Transverse colon (tissue), 4 donors: Measurements from ENCODE around the gene EGLN1.

Experiments used
- CTCF ChIP-seq, 5 experiments: fragments of 200-600 bp in 3 of 5; fragments of 450-650 bp in 2 of 5; sonication (generic) in 3 of 5; IDR thresholded peaks; 1 replicate in 2 of 5; 2 replicates in 3 of 5; pipeline ENCODE4 v1.5.1; 2016 to 2017; ENCODE audit warnings: antibody characterized with exemption in 5 of 5, inconsistent platforms in 3 of 5, mild to moderate bottlenecking in 2 of 5, moderate library complexity in 1 of 5
- POLR2AphosphoS5 ChIP-seq, 3 donors: sonication (generic); formaldehyde crosslinking; IDR thresholded peaks; one replicate each; pipeline ENCODE4 v1.6.1; 2016; ENCODE audit warnings: antibody characterized with exemption in 3 of 3

- no peak for TF ChIP-seq CTCF (IDR thresholded peaks at IDR 0.05)
- TF ChIP-seq POLR2AphosphoS5 (IDR thresholded peaks at IDR 0.05), result no peak
Measured at GRCh38 chr1:231418101-231418740, 3.9 kb downstream of the EGLN1 start.
